AG04450 (cell line): ENCODE measurements around the gene ACTR5. TPM values are rescaled to one million over a fixed set of nuclear protein-coding genes. Genes with fewer than 3 reads are reported as not detected.

Experiments
- CTCF ChIA-PET: fragments of 300-600, 350-600 bp; formaldehyde crosslinking; extraction: SDS; loops from one replicate; lab custom pipeline; 2022; ENCODE audit warnings: antibody characterized with exemption, inconsistent platforms; lab: Charles Lee
- POLR2A ChIA-PET: fragments of 350-600 bp; formaldehyde crosslinking; extraction: SDS; loops from one replicate; lab custom pipeline; 2021; ENCODE audit warnings: antibody characterized with exemption, inconsistent platforms; lab: Yijun Ruan, JAX
- DNase-seq: peaks from one replicate; pipeline ENCODE4 v3.0.0-alpha.2; 2011; ENCODE audit warnings: low read depth, low spot score
- H3K27ac ChIP-seq: one replicate; pipeline ENCODE4 v1.5.1; 2012; ENCODE audit warnings: low read depth, low read length, control low read depth
- H3K27me3 ChIP-seq: one replicate; pipeline ENCODE4 v1.6.0; 2012; ENCODE audit warnings: low read length; ENCODE audit not compliant: control insufficient read depth, insufficient read depth
- H3K4me3 ChIP-seq: 2 replicates; pipeline ENCODE4 v1.5.1; 2011; ENCODE audit warnings: mild to moderate bottlenecking, low read depth, low read length, control low read depth
- H3K9me3 ChIP-seq: 2 replicates; pipeline ENCODE4 v1.5.1; 2012; ENCODE audit warnings: low read length; ENCODE audit not compliant: control insufficient read depth, insufficient read depth
- polyA plus RNA-seq: library from polyadenylated mRNA; depleted of rRNA; stranded (reverse); fragments of >200 nt; gene quantifications from 2 replicates; pipeline ENCODE4 v1.2.3, GENCODE V29; 2011
- TF ChIP-seq, protein P1 (sequence below): IDR thresholded peaks from 2 replicates; pipeline ENCODE4 v1.5.1; 2011; ENCODE audit warnings: low read depth, low read length, control low read depth, inconsistent platforms

ACTR5 gene
- polyA plus RNA-seq, 1 experiment: 6.1 TPM

GRCh38 chr20:38769376-38770295, 21.4 kb downstream of the ACTR5 start:
- TF ChIP-seq, protein P1, sequence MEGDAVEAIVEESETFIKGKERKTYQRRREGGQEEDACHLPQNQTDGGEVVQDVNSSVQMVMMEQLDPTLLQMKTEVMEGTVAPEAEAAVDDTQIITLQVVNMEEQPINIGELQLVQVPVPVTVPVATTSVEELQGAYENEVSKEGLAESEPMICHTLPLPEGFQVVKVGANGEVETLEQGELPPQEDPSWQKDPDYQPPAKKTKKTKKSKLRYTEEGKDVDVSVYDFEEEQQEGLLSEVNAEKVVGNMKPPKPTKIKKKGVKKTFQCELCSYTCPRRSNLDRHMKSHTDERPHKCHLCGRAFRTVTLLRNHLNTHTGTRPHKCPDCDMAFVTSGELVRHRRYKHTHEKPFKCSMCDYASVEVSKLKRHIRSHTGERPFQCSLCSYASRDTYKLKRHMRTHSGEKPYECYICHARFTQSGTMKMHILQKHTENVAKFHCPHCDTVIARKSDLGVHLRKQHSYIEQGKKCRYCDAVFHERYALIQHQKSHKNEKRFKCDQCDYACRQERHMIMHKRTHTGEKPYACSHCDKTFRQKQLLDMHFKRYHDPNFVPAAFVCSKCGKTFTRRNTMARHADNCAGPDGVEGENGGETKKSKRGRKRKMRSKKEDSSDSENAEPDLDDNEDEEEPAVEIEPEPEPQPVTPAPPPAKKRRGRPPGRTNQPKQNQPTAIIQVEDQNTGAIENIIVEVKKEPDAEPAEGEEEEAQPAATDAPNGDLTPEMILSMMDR: no peak
- Histone ChIP-seq H3K9me3 (no peaks in the 10 kb centered on the region), H3K4me3 (no peak overlapping the region), H3K27ac (no peak overlapping the region), H3K27me3 (no peaks in the 10 kb centered on the region)
- POLR2A ChIA-PET: no interaction called here
- DNase-seq: no peak
- CTCF ChIA-PET: no interaction called here

DNA sequence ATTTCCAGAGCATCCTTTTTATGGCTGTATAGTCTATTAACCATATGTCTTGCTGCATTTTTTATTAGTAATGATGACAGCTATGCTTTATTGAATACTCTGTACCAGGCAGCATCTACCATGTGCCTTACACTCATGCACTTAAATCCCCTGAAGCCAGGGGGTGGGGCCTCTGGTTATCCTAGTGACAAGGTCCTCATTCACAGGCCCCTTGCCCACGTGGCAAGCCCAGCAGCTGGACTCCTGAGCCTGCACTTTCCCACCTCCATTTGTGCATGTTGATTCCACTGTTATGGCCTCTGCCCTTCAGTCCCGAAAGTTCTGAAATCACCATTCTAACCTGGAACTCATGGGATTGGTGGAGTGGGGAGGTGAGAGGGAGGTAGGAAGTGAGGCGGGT, 22.3 kb downstream of the ACTR5 start:
- Histone ChIP-seq H3K4me3 (no peak overlapping the region), H3K9me3 (no peaks in the 10 kb centered on the region), H3K27ac (no peak overlapping the region), H3K27me3 (no peaks in the 10 kb centered on the region)
- CTCF ChIA-PET: no interaction called here
- POLR2A ChIA-PET: interaction anchor here (0.6 kb wide), 2 partner anchors 285 to 1053 kb away, joined by 3 to 7 read pairs; no protein-coding TSS in a partner anchor
- TF ChIP-seq, protein P1: no peak
- DNase-seq: no peak

- Histone ChIP-seq H3K27ac (no peak overlapping the region), H3K27me3 (no peaks in the 10 kb centered on the region), H3K9me3 (no peaks in the 10 kb centered on the region), H3K4me3 (no peak overlapping the region)
- POLR2A ChIA-PET: interaction anchor here (0.6 kb wide), 2 partner anchors 285 to 1052 kb away, joined by 3 to 7 read pairs; no protein-coding TSS in a partner anchor
- no peak for DNase-seq
- CTCF ChIA-PET: no interaction called here
- TF ChIP-seq, protein P1: no peak
Observed at GRCh38 chr20:38770970-38771369, 22.7 kb downstream of the ACTR5 start.

GRCh38 chr20:38771621-38772020, 23.4 kb downstream of the ACTR5 start:
- POLR2A ChIA-PET: no interaction called here
- Histone ChIP-seq H3K27me3 (no peaks in the 10 kb centered on the region), H3K9me3 (no peaks in the 10 kb centered on the region), H3K27ac (no peak overlapping the region), H3K4me3 (no peak overlapping the region)
- no peak for DNase-seq
- TF ChIP-seq, protein P1: no peak
- CTCF ChIA-PET: no interaction called here

DNA sequence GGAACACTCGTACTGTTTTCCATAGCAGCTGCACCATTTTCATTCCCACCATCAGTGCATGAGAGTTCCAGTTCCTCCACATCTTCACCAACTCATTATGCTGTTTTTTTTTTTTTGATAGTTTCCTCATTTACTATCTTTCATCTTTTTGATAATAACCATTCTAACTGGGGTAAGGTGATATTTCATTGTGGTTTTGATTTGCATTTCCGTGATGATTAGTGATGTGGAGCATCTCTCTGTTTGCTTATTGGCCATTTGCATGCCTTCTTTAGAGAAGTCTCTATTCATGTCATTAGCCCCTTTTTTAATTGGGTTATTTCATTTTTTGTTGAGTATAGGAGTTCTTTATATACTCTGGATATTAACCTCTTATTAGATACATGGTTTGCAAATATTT, 25.9 kb downstream of the ACTR5 start:
- POLR2A ChIA-PET: no interaction called here
- no peak for DNase-seq
- Histone ChIP-seq H3K4me3 (no peak overlapping the region), H3K9me3 (no peaks in the 10 kb centered on the region), H3K27me3 (no peaks in the 10 kb centered on the region), H3K27ac (no peak overlapping the region)
- CTCF ChIA-PET: no interaction called here
- TF ChIP-seq, protein P1: no peak
